GM12878 (cell line): ENCODE data around the gene WDR74. TPM values are rescaled to one million over a fixed set of nuclear protein-coding genes. Genes with fewer than 3 reads are reported as not detected.

Experiments used
- ATAC-seq: fragments of 200-7000 bp; cut with Tn5 transposase; 3 replicates; pipeline ENCODE4 v1.9.1; 2020; ENCODE audit warnings: mild to moderate bottlenecking, moderate library complexity
- BruUV-seq: library from RNA; stranded (reverse); fragments of 400-500 nt; replicated peaks from 2 replicates; lab custom pipeline; 2021; lab: Mats Ljungman, UMichigan
- CTCF ChIA-PET: fragments of 300-600 bp; sonication (Branson Sonifier 250); formaldehyde crosslinking; extraction: SDS; loops from one replicate; lab custom pipeline; 2021; ENCODE audit warnings: inconsistent platforms; lab: Yijun Ruan, JAX
- POLR2A ChIA-PET: fragments of 350-600 bp; formaldehyde crosslinking; extraction: SDS; loops from one replicate; lab custom pipeline; 2021; ENCODE audit warnings: inconsistent platforms; lab: Charles Lee
- RAD21 ChIA-PET: fragments of 300-600 bp; sonication (Branson Sonifier 250); formaldehyde crosslinking; loops from one replicate; lab custom pipeline; 2023; ENCODE audit warnings: antibody characterized with exemption; ENCODE audit not compliant: unreplicated experiment; lab: Charles Lee
- SMC1A ChIA-PET: fragments of 300-600 bp; sonication (Branson Sonifier 250); formaldehyde crosslinking; loops from one replicate; lab custom pipeline; 2023; ENCODE audit not compliant: unreplicated experiment, uncharacterized antibody; lab: Charles Lee
- DNase-seq: peaks from one replicate; pipeline ENCODE4 v3.0.0-alpha.2; 2011; ENCODE audit warnings: low read depth, low spot score
- FAIRE-seq: peaks from 3 replicates; lab custom pipeline; 2011; peaks lifted over from hg19 to GRCh38; lab: Jason Lieb, UNC
- H2AFZ ChIP-seq: 2 replicates; pipeline ENCODE4 v1.6.0; 2011; ENCODE audit warnings: low read depth, low read length, control low read depth; ENCODE audit not compliant: control insufficient read depth
- H3K27ac ChIP-seq: 2 replicates; pipeline ENCODE4 v1.5.1; 2011; ENCODE audit warnings: control low read depth; ENCODE audit not compliant: control insufficient read depth, insufficient read depth
- H3K27me3 ChIP-seq, 2 experiments: replicated peaks in 1 of 2; 2 replicates each; pipeline versions ENCODE4 v1.6.0 to v1.6.1; 2011; ENCODE audit warnings: low read length in 1 of 2; ENCODE audit not compliant: control insufficient read depth in 2 of 2, insufficient read depth in 2 of 2
- H3K36me3 ChIP-seq, 2 experiments: 2 replicates each; pipeline ENCODE4 v1.5.1; 2011; ENCODE audit warnings: low read length in 1 of 2; ENCODE audit not compliant: control insufficient read depth in 2 of 2, insufficient read depth in 2 of 2
- H3K4me1 ChIP-seq: 2 replicates; pipeline ENCODE4 v1.6.1; 2011; ENCODE audit warnings: mild to moderate bottlenecking, low read length, moderate library complexity, mixed read lengths; ENCODE audit not compliant: control insufficient read depth, insufficient read depth
- H3K4me2 ChIP-seq: 2 replicates; pipeline ENCODE4 v1.6.0; 2011; ENCODE audit warnings: control low read depth; ENCODE audit not compliant: control insufficient read depth, insufficient read depth
- H3K4me3 ChIP-seq: fragments of 200-600 bp; sonication (generic); 2 replicates; pipeline ENCODE4 v1.5.1; 2016
- H3K79me2 ChIP-seq: 2 replicates; pipeline ENCODE4 v1.6.0; 2011; ENCODE audit warnings: low read length; ENCODE audit not compliant: control insufficient read depth, insufficient read depth
- H3K9ac ChIP-seq: 2 replicates; pipeline ENCODE4 v1.8.0; 2011; ENCODE audit warnings: low read length, control low read depth, mixed read lengths; ENCODE audit not compliant: control insufficient read depth, insufficient read depth
- H3K9me3 ChIP-seq: replicated peaks from 3 replicates; pipeline ENCODE4 v1.5.1; 2011; ENCODE audit warnings: mild to moderate bottlenecking, low read length; ENCODE audit not compliant: control insufficient read depth, insufficient read depth
- H4K20me1 ChIP-seq: 2 replicates; pipeline ENCODE4 v1.6.0; 2011; ENCODE audit not compliant: control insufficient read depth, insufficient read depth
- CHD2 ChIP-seq: IDR thresholded peaks from 2 replicates; pipeline ENCODE4 v1.6.1; 2011; ENCODE audit warnings: low read depth, low read length, improper control_type of control experiment, borderline replicate concordance
- ESRRA ChIP-seq: IDR thresholded peaks from 2 replicates; pipeline ENCODE4 v1.6.1; 2012; ENCODE audit warnings: mild to moderate bottlenecking, low read length, improper control_type of control experiment
- MXI1 ChIP-seq: fragments of 150-350 bp; IDR thresholded peaks from 2 replicates; pipeline ENCODE4 v1.6.1; 2011; ENCODE audit warnings: low read depth, mild to moderate bottlenecking, inconsistent platforms, low read length, improper control_type of control experiment
- POU2F2 ChIP-seq: IDR thresholded peaks from 3 replicates; pipeline ENCODE4 v1.6.1; 2011; ENCODE audit warnings: low read depth, mild to moderate bottlenecking, low read length, borderline replicate concordance
- RELA ChIP-seq: fragments of 450-650 bp; IDR thresholded peaks from 2 replicates; pipeline ENCODE4 v1.8.0; 2014; ENCODE audit warnings: borderline replicate concordance; ENCODE audit not compliant: partially characterized antibody
- WGBS: methylation state at CpG from one replicate; pipeline ENCODE4 v1.1.6; 2016; ENCODE audit warnings: low lambda C conversion rate; ENCODE audit not compliant: insufficient replicate concordance, insufficient coverage; ENCODE audit errors: missing lambda C conversion rate; 5-methylcytosine and 5-hydroxymethylcytosine counted together
- in situ Hi-C: fragments of 300-500 bp; cut with MboI; formaldehyde crosslinking; loops from 9 replicates; pipeline ENCODE4 v1.14.3; 2018; ENCODE audit warnings: mixed read lengths
- intact Hi-C: fragments of 100-400 bp; cut with micrococcal nuclease; formaldehyde crosslinking; loops from one replicate; pipeline ENCODE4 v1.14.2; 2022; ENCODE audit not compliant: unreplicated experiment
- polyA plus RNA-seq, 11 experiments: library from polyadenylated mRNA; depleted of rRNA in 4 of 11; unstranded in 6 of 11; stranded (reverse) in 5 of 11; fragments of >200 nt; fragmentation: Nextera tagmentation in 4 of 11; fragmentation: Illumina TruSeq in 1 of 11; extraction: Ambion mirVana in 4 of 11; extraction: Trizol in 1 of 11; gene quantifications; 1 replicate in 1 of 11; 2 replicates in 10 of 11; pipeline versions ENCODE4 v1.2.1 to v1.2.3, GENCODE V29; 2011 to 2016; ENCODE audit warnings: inconsistent platforms in 2 of 11, missing spikeins in 2 of 11, low read depth in 1 of 11
- total RNA-seq, 4 experiments: library from RNA; depleted of rRNA in 3 of 4; stranded (reverse); fragments of >200 nt in 3 of 4; fragmentation: Illumina TruSeq in 1 of 4; extraction: Trizol in 1 of 4; gene quantifications; 2 replicates each; pipeline versions ENCODE4 v1.2.1 to v1.2.3, GENCODE V29; 2013 to 2021
- TF ChIP-seq, protein P1 (sequence below): fragments of 450-650 bp; IDR thresholded peaks from 2 replicates; pipeline ENCODE4 v1.6.1; 2018; ENCODE audit warnings: mild to moderate bottlenecking, low read depth, moderate library complexity; ENCODE audit not compliant: partially characterized antibody

The WDR74 gene
- total and polyA plus RNA-seq, 10 of the 15 experiments (the other 5 are each of a cell fraction or from before 2014, with no cell fraction given): 18.2 to 103 (median 60.7) TPM

DNA sequence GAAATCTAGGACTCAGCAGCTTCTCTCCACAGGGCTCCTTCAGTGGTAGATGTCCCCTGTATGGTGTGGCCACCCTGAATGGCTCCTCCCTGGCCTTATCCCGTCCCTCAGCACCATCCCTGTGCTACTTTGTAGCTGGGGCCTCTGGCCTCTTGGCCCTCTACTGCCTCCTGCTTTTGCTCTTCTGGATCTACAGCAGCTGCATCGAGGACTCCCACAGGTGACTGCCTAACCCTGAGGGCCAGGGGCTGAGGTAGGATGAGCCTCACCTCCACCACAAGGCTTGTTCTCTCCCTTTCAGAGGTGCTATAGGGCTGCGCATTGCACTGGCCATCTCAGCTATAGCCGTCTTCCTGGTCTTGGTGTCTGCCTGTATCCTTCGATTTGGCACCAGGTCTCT, 50.4 kb downstream of the WDR74 start:
- Histone ChIP-seq H3K4me1 (peaks cover 11% of the 10 kb centered on the region), H3K27ac (no peak overlapping the region), H2AFZ (no peak overlapping the region), H3K9me3 (no peaks in the 10 kb centered on the region), H3K9ac (no peak overlapping the region), H3K27me3 (no peaks in the 10 kb centered on the region), H3K36me3 (peaks cover 8 to 10% of the 10 kb centered on the region in 2 experiments), H4K20me1 (no peaks in the 10 kb centered on the region), H3K79me2 (peaks cover 42% of the 10 kb centered on the region), H3K4me2 (peak overlapping the region; percentile 95), H3K4me3 (no peak overlapping the region)
- TF ChIP-seq ESRRA: no peak
- in situ Hi-C loops (no loop called here), intact Hi-C loops (loop anchor here (5.0 kb wide), 1 partner anchor 93 kb away; the partner anchor contains the start of gene SLC3A2)
- SMC1A ChIA-PET: interaction anchor here (1.2 to 2.9 kb wide), 5 partner anchors 51 to 95 kb away, joined by 3 to 12 read pairs (median 3); partner anchors contain the start of gene WDR74
- ATAC-seq (no peak), DNase-seq (no peak), FAIRE-seq (no peak)
- POLR2A ChIA-PET: interaction anchor here (0.6 to 6.0 kb wide), 17 partner anchors 12 to 1838 kb away, joined by 3 to 53 read pairs (median 5); partner anchors contain the start of genes HNRNPUL2, NXF1, SLC3A2 and STX5
- CTCF ChIA-PET: interaction anchor here (1.0 to 6.6 kb wide), 7 partner anchors 15 to 92 kb away, joined by 3 to 131 read pairs (median 8); partner anchors contain the start of genes HNRNPUL2, SLC3A2, TAF6L and TTC9C
- RAD21 ChIA-PET: interaction anchor here (0.8 to 3.8 kb wide), 3 partner anchors 17 to 74 kb away, joined by 3 to 57 read pairs (median 3); partner anchors contain the start of gene TAF6L
- no TSS peak for BruUV-seq
- WGBS: 79% methylated on average over 5 of the region's 5 CpGs

DNA sequence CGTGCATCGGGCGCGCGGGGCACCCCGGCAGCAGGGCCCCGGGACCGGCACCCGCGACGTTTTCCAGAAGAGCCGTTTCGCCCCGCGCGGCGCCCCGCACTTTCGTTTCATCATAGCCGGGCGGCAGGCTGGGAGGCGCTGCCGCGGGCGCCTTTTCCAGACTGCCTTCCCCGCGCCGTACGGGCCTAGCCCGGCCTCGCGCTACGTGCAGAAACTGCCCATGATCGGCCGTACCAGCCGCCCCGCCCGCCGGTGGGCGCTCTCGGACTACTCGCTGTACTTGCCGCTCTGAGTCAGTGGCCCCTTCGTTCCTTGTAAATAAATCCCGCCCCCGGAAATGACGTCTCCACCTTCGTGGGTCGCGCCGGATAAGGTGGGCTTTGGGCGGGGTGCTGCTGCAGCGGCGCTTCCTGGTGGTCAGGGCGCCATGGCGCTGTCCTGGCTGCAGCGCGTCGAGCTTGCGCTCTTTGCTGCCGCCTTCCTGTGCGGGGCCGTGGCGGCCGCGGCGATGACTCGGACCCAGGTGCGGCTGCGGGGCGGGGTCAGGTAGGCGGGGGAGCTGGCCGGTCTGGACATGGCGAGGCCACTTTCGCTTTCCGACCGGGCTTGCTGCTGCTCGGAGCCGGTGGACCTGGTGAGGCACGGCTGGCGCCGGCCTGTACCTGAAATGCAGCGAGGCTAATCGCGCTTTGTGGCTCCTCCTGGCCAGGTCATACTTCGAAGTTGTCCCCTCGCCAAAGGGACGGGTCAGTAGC, 52.2 kb downstream of the WDR74 start, which contains the start of gene TMEM179B:
Gene TMEM179B, plus strand, starts transcription at position 398 of the 755 bp plus-strand sequence. Its CDS starts 30 bp downstream, at position 428.
- H3K79me2 ChIP-seq: peaks cover 42% of the 10 kb centered on the region
- peaks cover 7% of the 10 kb centered on the region for H3K4me1 ChIP-seq
- FAIRE-seq (peak; percentile 97), ATAC-seq (peak; percentile 80), DNase-seq (peak; percentile 88)
- H3K4me2 ChIP-seq: peak within 1 kb of the TSS; percentile 95
- H3K36me3 ChIP-seq: peaks cover 3 to 12% of the 10 kb centered on the region in 2 experiments; a peak in 3 of 4 replicates
- no peaks in the 10 kb centered on the region for H4K20me1 ChIP-seq
- H3K9me3 ChIP-seq: no peaks in the 10 kb centered on the region
- H3K27ac ChIP-seq: peak within 1 kb of the TSS; percentile 64
- intact Hi-C loops (loop anchor here (2.0 to 5.0 kb wide), 3 partner anchors 16 to 95 kb away; partner anchors contain the start of genes NXF1, SLC3A2 and TAF6L), in situ Hi-C loops (no loop called here)
- H2AFZ ChIP-seq: peak within 1 kb of the TSS; percentile 52
- SMC1A ChIA-PET: interaction anchor here (1.1 to 4.2 kb wide), 14 partner anchors 15 to 94 kb away, joined by 3 to 33 read pairs (median 7); partner anchors contain the start of genes SLC3A2, TAF6L, WDR74 and ZBTB3
- BruUV-seq: no TSS peak
- under 1% methylated on average over 87 of the region's 88 CpGs for WGBS
- peak within 1 kb of the TSS; percentile 95 for H3K4me3 ChIP-seq
- POLR2A ChIA-PET: interaction anchor here (0.6 to 6.0 kb wide), 24 partner anchors 9 to 219 kb away, joined by 3 to 53 read pairs (median 6); partner anchors contain the start of genes HNRNPUL2, LBHD1, POLR2G and SLC3A2
- CTCF ChIA-PET: interaction anchor here (0.6 to 6.6 kb wide), 34 partner anchors 10 to 304 kb away, joined by 3 to 131 read pairs (median 6); partner anchors contain the start of genes BSCL2, GNG3, HNRNPUL2 and POLR2G
- H3K27me3 ChIP-seq: no peaks in the 10 kb centered on the region
- RAD21 ChIA-PET: interaction anchor here (0.7 to 3.8 kb wide), 26 partner anchors 9 to 393 kb away, joined by 3 to 57 read pairs (median 5); partner anchors contain the start of genes C11orf98, CSKMT, HNRNPUL2 and LBHD1
- peak within 1 kb of the TSS; percentile 77 for H3K9ac ChIP-seq
- TF ChIP-seq CHD2: peak; percentile 69; the same call in 1 of the 2 replicates
- TF ChIP-seq RELA: peak; percentile 33
- peak; percentile 93 for TF ChIP-seq POU2F2
- peak; percentile 92 for TF ChIP-seq MXI1
- TF ChIP-seq, protein P1, sequence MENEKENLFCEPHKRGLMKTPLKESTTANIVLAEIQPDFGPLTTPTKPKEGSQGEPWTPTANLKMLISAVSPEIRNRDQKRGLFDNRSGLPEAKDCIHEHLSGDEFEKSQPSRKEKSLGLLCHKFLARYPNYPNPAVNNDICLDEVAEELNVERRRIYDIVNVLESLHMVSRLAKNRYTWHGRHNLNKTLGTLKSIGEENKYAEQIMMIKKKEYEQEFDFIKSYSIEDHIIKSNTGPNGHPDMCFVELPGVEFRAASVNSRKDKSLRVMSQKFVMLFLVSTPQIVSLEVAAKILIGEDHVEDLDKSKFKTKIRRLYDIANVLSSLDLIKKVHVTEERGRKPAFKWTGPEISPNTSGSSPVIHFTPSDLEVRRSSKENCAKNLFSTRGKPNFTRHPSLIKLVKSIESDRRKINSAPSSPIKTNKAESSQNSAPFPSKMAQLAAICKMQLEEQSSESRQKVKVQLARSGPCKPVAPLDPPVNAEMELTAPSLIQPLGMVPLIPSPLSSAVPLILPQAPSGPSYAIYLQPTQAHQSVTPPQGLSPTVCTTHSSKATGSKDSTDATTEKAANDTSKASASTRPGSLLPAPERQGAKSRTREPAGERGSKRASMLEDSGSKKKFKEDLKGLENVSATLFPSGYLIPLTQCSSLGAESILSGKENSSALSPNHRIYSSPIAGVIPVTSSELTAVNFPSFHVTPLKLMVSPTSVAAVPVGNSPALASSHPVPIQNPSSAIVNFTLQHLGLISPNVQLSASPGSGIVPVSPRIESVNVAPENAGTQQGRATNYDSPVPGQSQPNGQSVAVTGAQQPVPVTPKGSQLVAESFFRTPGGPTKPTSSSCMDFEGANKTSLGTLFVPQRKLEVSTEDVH: no peak
